Activated T-cell treated with anti-CD3 and anti-CD28 coated beads for 48 hours (primary cell): ENCODE data around the gene U2AF1L4.
A peak's percentile ranks its signal among the peaks of the same experiment; 100 is the strongest.

Experiments
- DNase-seq: peaks from one replicate; pipeline ENCODE4 v3.0.0-alpha.2; 2020; ENCODE audit warnings: low read depth

The U2AF1L4 gene, protein sequence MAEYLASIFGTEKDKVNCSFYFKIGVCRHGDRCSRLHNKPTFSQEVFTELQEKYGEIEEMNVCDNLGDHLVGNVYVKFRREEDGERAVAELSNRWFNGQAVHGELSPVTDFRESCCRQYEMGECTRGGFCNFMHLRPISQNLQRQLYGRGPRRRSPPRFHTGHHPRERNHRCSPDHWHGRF

GRCh38 chr19:35745328-35746086 lies at the start of gene U2AF1L4, which contains the start of gene PSENEN:
U2AF1L4 (minus strand) TSS chr19:35745418; CDS start chr19:35745391, 27 bp downstream.
PSENEN (plus strand) TSS chr19:35745651; CDS start chr19:35745931, 280 bp downstream.
- peak; percentile 94 for DNase-seq

GRCh38 chr19:35793381-35794165 lies 48.4 kb upstream of the U2AF1L4 start:
- no peak for DNase-seq

DNA sequence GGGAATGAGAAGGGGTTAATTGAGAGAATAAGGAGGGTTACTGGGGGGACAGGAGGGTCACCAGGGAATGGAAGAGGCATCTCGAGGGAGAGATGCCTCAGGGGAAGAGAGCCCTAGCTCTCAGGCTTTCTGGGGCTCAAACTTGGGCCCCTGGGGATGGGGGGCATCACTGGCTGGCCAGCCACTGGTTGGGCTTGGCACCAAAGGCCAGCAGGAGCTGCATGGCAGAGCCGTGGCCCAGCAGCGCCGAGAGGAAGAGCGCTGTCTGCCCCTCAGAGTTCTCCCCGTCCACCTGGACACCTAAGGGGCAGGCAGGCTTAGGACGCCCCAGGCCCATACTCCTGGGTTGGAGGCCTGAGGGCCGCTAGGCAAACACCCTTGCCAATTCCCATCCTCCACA lies 47.7 kb upstream of the U2AF1L4 start:
- no peak for DNase-seq

DNA sequence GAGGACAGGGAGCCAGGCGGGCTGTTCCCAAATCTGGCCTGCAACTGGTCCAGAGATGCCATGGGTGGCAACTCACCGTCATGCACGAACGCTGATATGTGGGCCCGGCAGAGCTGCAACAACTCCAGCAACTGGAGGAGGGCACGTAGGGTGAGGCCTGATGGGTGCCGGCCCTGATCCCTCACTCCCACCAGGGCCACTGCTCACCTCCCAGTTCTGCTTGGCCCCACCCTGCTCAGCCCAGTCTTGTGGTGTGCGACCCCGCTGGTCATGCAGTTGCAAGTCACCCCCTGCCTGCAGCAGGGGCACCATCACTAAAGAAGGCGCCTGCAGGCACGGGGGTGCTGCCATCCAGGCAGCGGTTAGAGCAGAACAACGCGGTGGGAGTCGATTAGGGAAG lies 47.1 kb upstream of the U2AF1L4 start:
- no peak for DNase-seq

- DNase-seq: no peak
Measured at GRCh38 chr19:35791814-35792279, 46.6 kb upstream of the U2AF1L4 start.

DNA sequence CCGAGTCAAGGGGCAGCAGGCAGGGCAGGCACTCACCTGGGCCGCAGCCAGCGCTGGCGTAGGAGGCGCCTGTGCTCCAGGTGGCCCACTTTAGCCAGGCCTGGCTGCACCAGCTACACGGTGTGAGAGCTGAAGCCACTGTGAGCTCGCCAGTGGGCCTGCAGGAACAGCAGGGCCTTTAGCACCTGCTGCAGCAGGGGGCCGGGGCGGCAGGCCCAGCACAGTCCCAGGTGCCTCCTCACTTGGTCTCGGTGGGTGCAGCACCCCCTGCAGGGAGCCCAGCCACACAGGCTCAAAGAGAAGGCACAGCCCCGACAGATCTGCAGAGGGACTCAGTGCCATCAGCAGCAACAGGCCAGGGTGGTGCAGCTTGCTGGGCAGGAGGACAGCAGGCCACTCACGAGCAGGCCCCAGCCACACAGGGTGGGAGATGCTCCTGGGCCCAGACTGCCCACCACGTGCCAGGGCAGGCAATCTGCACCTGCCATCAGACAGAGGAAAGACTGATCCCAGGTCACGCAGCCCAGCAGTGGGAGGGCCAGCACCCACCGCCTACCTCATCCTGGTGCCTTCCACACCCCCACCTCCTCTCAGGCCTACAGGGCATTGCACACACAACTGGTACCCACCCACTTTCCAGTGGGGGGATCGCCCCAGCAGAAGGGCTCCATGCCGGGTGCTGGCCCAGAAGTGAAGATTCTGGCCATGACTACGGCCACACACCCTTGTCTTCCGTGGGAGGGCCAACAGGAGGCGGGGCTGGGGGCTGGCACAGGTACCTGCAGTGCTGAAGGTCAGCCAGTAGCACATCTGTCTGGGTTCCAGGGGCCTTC lies 46.0 kb upstream of the U2AF1L4 start:
- DNase-seq: no peak

- DNase-seq: no peak
Measured at GRCh38 chr19:35789978-35790944, 45.0 kb upstream of the U2AF1L4 start.

GRCh38 chr19:35789195-35789977 lies 44.2 kb upstream of the U2AF1L4 start:
- no peak for DNase-seq

DNA sequence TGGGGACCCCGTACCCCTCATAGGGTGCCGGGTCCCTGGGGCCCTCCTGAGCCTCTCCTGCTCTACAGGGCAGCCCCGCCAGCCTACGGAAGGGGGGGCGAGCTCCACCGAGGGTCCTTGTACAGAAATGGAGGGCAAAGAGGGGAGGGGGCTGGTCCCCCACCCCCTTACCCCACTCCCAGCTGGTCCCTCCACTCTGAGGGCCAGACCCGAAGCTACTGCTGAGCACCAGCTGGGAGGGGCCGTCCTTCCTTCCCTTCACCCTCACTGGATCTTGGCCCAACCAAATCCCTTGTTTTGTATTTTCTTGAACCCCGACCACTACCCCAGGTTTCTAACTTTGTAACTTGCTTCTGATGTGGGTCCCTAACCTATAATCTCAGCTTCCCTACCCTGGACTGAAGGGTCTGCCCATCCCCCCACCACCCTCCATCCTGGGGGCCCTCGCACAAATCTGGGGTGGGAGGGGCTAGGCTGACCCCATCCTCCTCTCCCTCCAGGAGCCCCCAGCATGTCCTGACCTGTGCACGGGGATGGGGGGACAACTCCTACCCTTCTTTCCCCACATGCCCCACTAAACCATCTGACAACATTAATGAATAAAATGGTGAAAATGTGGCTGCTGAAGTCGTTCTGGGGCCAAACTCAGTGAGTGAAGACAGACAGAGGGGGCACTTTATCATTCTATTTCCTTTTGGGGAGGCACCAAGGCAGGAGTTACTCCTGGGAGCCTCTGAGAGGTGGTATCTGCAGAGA lies 43.2 kb upstream of the U2AF1L4 start:
- no peak for DNase-seq

GRCh38 chr19:35787227-35787799 lies 42.1 kb upstream of the U2AF1L4 start:
- DNase-seq: no peak

GRCh38 chr19:35786299-35787160 lies 41.3 kb upstream of the U2AF1L4 start:
- DNase-seq: no peak

DNA sequence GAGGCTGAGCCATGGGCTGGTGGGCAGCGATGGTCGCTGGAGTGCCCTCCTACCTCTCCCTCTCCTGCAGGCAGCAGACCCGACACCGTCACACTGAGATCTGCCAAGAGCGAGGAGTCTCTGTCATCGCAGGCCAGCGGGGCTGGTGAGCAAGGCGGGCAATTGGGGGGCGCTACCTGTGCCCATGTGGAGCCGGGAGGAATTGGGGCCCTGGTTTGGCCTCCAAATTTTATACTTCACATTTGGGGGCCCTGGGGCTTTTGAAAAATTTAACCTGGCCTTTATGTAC lies 40.1 kb upstream of the U2AF1L4 start:
- DNase-seq: no peak

- DNase-seq: no peak
Measured at GRCh38 chr19:35784503-35785338, 39.5 kb upstream of the U2AF1L4 start.

DNA sequence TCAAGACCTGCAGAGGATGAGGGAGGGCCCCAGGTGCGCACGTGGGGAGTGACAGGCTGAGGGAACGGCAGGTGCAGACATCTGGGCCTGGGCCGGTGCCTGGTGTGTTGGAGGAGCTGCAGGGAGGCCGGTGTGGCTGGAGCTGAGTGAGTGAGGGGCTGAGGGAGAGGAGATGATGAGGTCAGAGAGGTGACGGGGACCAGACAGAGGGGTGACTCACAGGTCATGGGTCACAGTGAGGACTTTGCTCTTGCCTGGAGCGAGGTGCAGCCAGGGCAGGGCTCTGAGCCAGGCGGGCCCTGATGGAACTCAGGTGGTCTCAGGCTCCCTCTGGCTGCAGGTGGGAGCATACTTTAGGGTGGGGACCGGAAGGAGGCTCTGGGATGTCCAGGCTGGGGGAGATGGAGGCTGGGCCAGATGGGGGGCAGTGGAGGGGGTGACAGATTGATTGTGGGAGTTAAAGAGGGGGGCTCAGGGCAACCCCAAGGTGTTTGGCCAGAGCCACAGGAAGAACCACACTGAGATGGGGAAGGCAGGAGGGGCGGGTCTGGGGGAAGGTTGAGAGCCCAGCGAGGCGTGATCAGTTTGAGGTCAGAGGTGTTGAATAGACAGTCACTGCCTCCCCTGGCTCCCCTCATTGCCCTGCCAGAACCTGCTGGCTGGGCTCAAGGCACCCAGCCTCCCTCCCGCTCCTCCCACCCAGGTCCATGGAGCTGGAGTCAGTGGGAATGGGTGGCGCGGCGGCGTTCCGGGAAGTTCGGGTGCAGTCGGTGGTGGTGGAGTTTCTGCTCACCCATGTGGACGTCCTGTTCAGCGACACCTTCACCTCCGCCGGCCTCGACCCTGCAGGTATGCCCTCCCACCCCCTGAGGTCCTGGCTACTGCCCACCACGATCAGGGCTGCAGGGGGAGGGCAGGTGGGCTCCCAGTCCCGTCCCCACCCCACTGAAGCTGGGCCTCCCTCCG lies 38.5 kb upstream of the U2AF1L4 start:
- no peak for DNase-seq

GRCh38 chr19:35782589-35782988 lies 37.4 kb upstream of the U2AF1L4 start:
- DNase-seq: no peak

DNA sequence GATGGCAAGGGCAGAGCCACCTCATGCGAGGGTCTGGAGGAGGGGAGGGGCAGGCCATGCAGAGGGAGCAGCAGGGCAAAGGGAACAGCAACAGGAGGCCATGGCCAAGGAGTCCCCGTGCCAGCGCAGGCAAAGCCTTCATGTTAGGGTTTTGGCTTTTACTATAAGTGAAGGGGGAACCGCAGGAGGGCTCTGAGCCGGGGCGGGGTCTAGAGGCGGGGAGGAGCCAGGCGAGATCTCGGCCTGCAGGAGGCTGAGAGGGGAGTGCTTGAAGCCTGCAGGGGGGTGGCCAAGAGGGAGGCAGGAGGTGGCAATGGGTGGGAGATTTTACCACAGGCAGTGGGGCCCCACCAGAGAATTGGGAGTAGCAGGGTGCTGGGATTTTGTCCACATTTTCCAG lies 36.4 kb upstream of the U2AF1L4 start:
- DNase-seq: no peak
